Omental fat pad (tissue), 4 donors: ENCODE data around the gene DIO1. TPM values are rescaled to one million over a fixed set of nuclear protein-coding genes. Genes with fewer than 3 reads are reported as not detected.

Experiments
- ATAC-seq: fragments of 150-250 bp; one replicate; pipeline ENCODE4 v1.9.1; 2016; ENCODE audit warnings: mild to moderate bottlenecking, moderate library complexity; ENCODE audit not compliant: low FRiP score
- DNase-seq: peaks from one replicate; pipeline ENCODE4 v3.0.0-alpha.2; 2019; ENCODE audit warnings: low spot score
- CTCF ChIP-seq, 3 donors: fragments of 450-650 bp; IDR thresholded peaks; one replicate each; pipeline ENCODE4 v1.5.1; 2016 to 2017; ENCODE audit warnings: antibody characterized with exemption in 3 of 3, mild to moderate bottlenecking in 3 of 3, moderate library complexity in 2 of 3
- total RNA-seq, 4 donors: library from RNA; depleted of rRNA; stranded (reverse); fragments of >200 nt; gene quantifications; one replicate each; pipeline ENCODE4 v1.1.0, GENCODE V29; 2016

Gene DIO1
- total RNA-seq = not detected

- DNase-seq = no peak
Observed at GRCh38 chr1:53893999-53894636, at the start of gene DIO1. DIO1 (plus strand) TSS chr1:53894187; CDS start chr1:53894211, 24 bp downstream.

GRCh38 chr1:53847980-53848379 is 46.0 kb upstream of the DIO1 start:
- DNase-seq (no peak), ATAC-seq (no peak)
- TF ChIP-seq CTCF (IDR thresholded peaks at IDR 0.05) = no peak

More at GRCh38 chr1:53893999-53894636, at the start of gene DIO1:
- no peak for ATAC-seq
- no peak for TF ChIP-seq CTCF (IDR thresholded peaks at IDR 0.05)

- TF ChIP-seq CTCF (IDR thresholded peaks at IDR 0.05) = no peak
Observed at GRCh38 chr1:53850082-53850673, 43.8 kb upstream of the DIO1 start.

GRCh38 chr1:53851571-53852285 is 42.3 kb upstream of the DIO1 start:
- DNase-seq (no peak), ATAC-seq (no peak)
- TF ChIP-seq CTCF (IDR thresholded peaks at IDR 0.05) = no peak

More at GRCh38 chr1:53850082-53850673, 43.8 kb upstream of the DIO1 start:
- no peak for DNase-seq
- no peak for ATAC-seq

GRCh38 chr1:53860967-53861411 is 33.0 kb upstream of the DIO1 start:
- TF ChIP-seq CTCF (IDR thresholded peaks at IDR 0.05) = no peak
- ATAC-seq (no peak), DNase-seq (no peak)

- ATAC-seq (no peak), DNase-seq (no peak)
- no peak for TF ChIP-seq CTCF (IDR thresholded peaks at IDR 0.05)
Observed at GRCh38 chr1:53862507-53862906, 31.5 kb upstream of the DIO1 start.
